Esophagus squamous epithelium (tissue), 4 donors: Measurements from ENCODE around the gene PDE7B.

ENCODE experiments used
- POLR2A ChIP-seq, 4 donors: fragments of 450-650 bp; IDR thresholded peaks; one replicate each; pipeline ENCODE4 v1.6.1; 2017; ENCODE audit warnings: antibody characterized with exemption in 4 of 4, mild to moderate bottlenecking in 4 of 4, moderate library complexity in 3 of 4
- TF ChIP-seq, protein P1 (sequence below), 6 experiments: fragments of 450-650 bp in 4 of 6; fragments of 200-600 bp in 2 of 6; sonication (generic) in 2 of 6; IDR thresholded peaks; one replicate each; pipeline ENCODE4 v1.5.1; 2016 to 2019; ENCODE audit warnings: antibody characterized with exemption in 6 of 6, mild to moderate bottlenecking in 4 of 6, moderate library complexity in 4 of 6

DNA sequence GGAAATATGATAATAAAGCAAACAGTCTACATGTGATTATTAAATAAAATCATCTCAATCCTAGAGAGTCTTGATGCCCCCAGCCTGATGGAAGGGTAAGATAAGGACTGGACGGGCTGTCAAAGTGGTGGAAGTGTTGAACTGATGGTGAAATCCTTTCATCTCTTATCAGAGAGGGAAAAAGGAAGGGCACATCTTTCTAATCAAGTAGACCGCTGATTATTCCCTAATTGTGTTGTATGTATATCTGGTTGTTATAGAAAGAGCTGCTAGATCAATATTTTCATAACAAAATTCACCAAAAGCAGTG is 184.5 kb downstream of the PDE7B start:
- TF ChIP-seq, protein P1, sequence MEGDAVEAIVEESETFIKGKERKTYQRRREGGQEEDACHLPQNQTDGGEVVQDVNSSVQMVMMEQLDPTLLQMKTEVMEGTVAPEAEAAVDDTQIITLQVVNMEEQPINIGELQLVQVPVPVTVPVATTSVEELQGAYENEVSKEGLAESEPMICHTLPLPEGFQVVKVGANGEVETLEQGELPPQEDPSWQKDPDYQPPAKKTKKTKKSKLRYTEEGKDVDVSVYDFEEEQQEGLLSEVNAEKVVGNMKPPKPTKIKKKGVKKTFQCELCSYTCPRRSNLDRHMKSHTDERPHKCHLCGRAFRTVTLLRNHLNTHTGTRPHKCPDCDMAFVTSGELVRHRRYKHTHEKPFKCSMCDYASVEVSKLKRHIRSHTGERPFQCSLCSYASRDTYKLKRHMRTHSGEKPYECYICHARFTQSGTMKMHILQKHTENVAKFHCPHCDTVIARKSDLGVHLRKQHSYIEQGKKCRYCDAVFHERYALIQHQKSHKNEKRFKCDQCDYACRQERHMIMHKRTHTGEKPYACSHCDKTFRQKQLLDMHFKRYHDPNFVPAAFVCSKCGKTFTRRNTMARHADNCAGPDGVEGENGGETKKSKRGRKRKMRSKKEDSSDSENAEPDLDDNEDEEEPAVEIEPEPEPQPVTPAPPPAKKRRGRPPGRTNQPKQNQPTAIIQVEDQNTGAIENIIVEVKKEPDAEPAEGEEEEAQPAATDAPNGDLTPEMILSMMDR (IDR thresholded peaks at IDR 0.05), result no peak
- no peak for TF ChIP-seq POLR2A (IDR thresholded peaks at IDR 0.05)
